ENCODE measurements around the gene C2orf92.

- TF ChIP-seq CTCF (IDR thresholded peaks at IDR 0.05) (no peak), POLR2AphosphoS5 (IDR thresholded peaks at IDR 0.05; ENCODE audit: low read depth, low read length) (no peak), SIN3A (IDR thresholded peaks at IDR 0.05; ENCODE audit: borderline replicate concordance, insufficient read depth, low read depth, low read length) (no peak), TCF7L2 (IDR thresholded peaks at IDR 0.05; ENCODE audit: low read depth, low read length) (no peak)
Observed at GRCh38 chr2:97734061-97735051, 64.8 kb downstream of the C2orf92 start.
